Neural cell (in vitro differentiated cells): ENCODE data around the gene ATP6V1F. TPM values are rescaled to one million over a fixed set of nuclear protein-coding genes. Genes with fewer than 3 reads are reported as not detected.

ENCODE experiments used
- H2AFZ ChIP-seq: fragments of 200-600, 300-800 bp; sonication (generic), shearing (Covaris generic); 2 replicates; pipeline ENCODE4 v1.6.0; 2014; ENCODE audit warnings: low read depth, mild to moderate bottlenecking, antibody characterized with exemption, low read length, moderate library complexity
- H3F3A ChIP-seq: fragments of 200-600 bp; shearing (Covaris generic); 2 replicates; pipeline ENCODE4 v1.6.1; 2016; ENCODE audit warnings: mild to moderate bottlenecking, moderate library complexity, mixed read lengths, antibody characterized with exemption, low read length; ENCODE audit not compliant: insufficient read depth, poor library complexity, severe bottlenecking
- H3K27ac ChIP-seq: fragments of 200-600, 300-800 bp; sonication (generic), shearing (Covaris generic); 2 replicates; pipeline ENCODE4 v1.5.1; 2014; ENCODE audit warnings: mild to moderate bottlenecking, low read length, moderate library complexity
- H3K27me3 ChIP-seq: fragments of 300-800, 200-600 bp; sonication (generic), shearing (Covaris generic); 2 replicates; pipeline ENCODE4 v1.6.0; 2014; ENCODE audit warnings: mild to moderate bottlenecking, low read depth, low read length, moderate library complexity; ENCODE audit not compliant: insufficient read depth
- H3K36me3 ChIP-seq: fragments of 300-800, 200-600 bp; sonication (generic), shearing (Covaris generic); 2 replicates; pipeline ENCODE4 v1.5.1; 2014; ENCODE audit warnings: mild to moderate bottlenecking, antibody characterized with exemption, low read length, moderate library complexity; ENCODE audit not compliant: insufficient read depth
- H3K4me2 ChIP-seq: fragments of 300-800, 200-600 bp; sonication (generic), shearing (Covaris generic); 2 replicates; pipeline ENCODE4 v1.6.0; 2014; ENCODE audit warnings: mild to moderate bottlenecking, low read length
- H3K4me3 ChIP-seq: fragments of 300-800, 200-600 bp; sonication (generic), shearing (Covaris generic); 2 replicates; pipeline ENCODE4 v1.5.1; 2014; ENCODE audit warnings: mild to moderate bottlenecking, low read length, moderate library complexity
- H3K79me2 ChIP-seq: fragments of 200-600 bp; shearing (Covaris generic); replicated peaks from 2 replicates; pipeline ENCODE4 v1.6.0; 2014; ENCODE audit warnings: mild to moderate bottlenecking, low read length, moderate library complexity; ENCODE audit not compliant: insufficient read depth
- H3K9ac ChIP-seq: fragments of 300-800, 200-600 bp; sonication (generic), shearing (Covaris generic); 2 replicates; pipeline ENCODE4 v1.6.1; 2016; ENCODE audit warnings: mild to moderate bottlenecking, low read length, mixed read lengths
- H3K9me2 ChIP-seq: fragments of 200-600 bp; shearing (Covaris generic); 2 replicates; pipeline ENCODE4 v1.6.1; 2016; ENCODE audit warnings: mild to moderate bottlenecking, low read length, mixed read lengths; ENCODE audit not compliant: insufficient read depth
- H3K9me3 ChIP-seq: fragments of 200-600, 300-800 bp; sonication (generic), shearing (Covaris generic); 2 replicates; pipeline ENCODE4 v1.6.1; 2016; ENCODE audit warnings: mild to moderate bottlenecking, mixed run types, low read length, moderate library complexity, mixed read lengths
- H4K20me1 ChIP-seq: fragments of 200-600 bp; shearing (Covaris generic); 2 replicates; pipeline ENCODE4 v1.6.1; 2016; ENCODE audit warnings: mild to moderate bottlenecking, mixed run types; ENCODE audit not compliant: insufficient read depth
- EP300 ChIP-seq: fragments of 450-650 bp; conservative IDR thresholded peaks from 2 replicates; pipeline ENCODE4 v1.6.1; 2014; ENCODE audit warnings: antibody characterized with exemption, mild to moderate bottlenecking, moderate library complexity; ENCODE audit not compliant: poor library complexity, severe bottlenecking
- EZH2 ChIP-seq: fragments of 200-600, 300-800 bp; shearing (Covaris generic), sonication (generic); IDR thresholded peaks from 2 replicates; pipeline ENCODE4 v1.6.1; 2014; ENCODE audit warnings: antibody characterized with exemption, low read length, borderline replicate concordance, mild to moderate bottlenecking; ENCODE audit not compliant: insufficient read depth, poor library complexity, severe bottlenecking
- MXI1 ChIP-seq: fragments of 450-650 bp; conservative IDR thresholded peaks from 2 replicates; pipeline ENCODE4 v1.6.1; 2014; ENCODE audit warnings: antibody characterized with exemption, mild to moderate bottlenecking; ENCODE audit not compliant: poor library complexity, severe bottlenecking
- POLR2AphosphoS5 ChIP-seq: IDR thresholded peaks from 2 replicates; pipeline ENCODE4 v1.6.1; 2012
- RAD21 ChIP-seq: fragments of 450-650 bp; conservative IDR thresholded peaks from 2 replicates; pipeline ENCODE4 v1.6.1; 2014; ENCODE audit warnings: antibody characterized with exemption, mild to moderate bottlenecking, moderate library complexity
- REST ChIP-seq: IDR thresholded peaks from 2 replicates; pipeline ENCODE4 v1.6.1; 2012; ENCODE audit warnings: borderline replicate concordance
- SMC3 ChIP-seq: fragments of 450-650 bp; conservative IDR thresholded peaks from 2 replicates; pipeline ENCODE4 v1.6.1; 2014; ENCODE audit warnings: antibody characterized with exemption, mild to moderate bottlenecking, moderate library complexity; ENCODE audit not compliant: poor library complexity
- TAF1 ChIP-seq: IDR thresholded peaks from 2 replicates; pipeline ENCODE4 v1.6.1; 2012; ENCODE audit warnings: low read depth
- polyA plus RNA-seq: library from polyadenylated mRNA; depleted of rRNA; stranded (reverse); fragments of >200 nt; gene quantifications from 2 replicates; pipeline ENCODE4 v1.2.3, GENCODE V29; 2014
- TF ChIP-seq, protein P1 (sequence below): fragments of 450-650 bp; IDR thresholded peaks from 2 replicates; pipeline ENCODE4 v1.5.1; 2014; ENCODE audit warnings: antibody characterized with exemption, mild to moderate bottlenecking, moderate library complexity; ENCODE audit not compliant: poor library complexity, severe bottlenecking

ATP6V1F gene
- polyA plus RNA-seq, 1 donor from 2014 or later, result 246 TPM

GRCh38 chr7:128891942-128892269 is 29.2 kb downstream of the ATP6V1F start:
- no peak overlapping the region for H3K4me2 ChIP-seq
- peaks cover 32% of the 10 kb centered on the region for H3K27me3 ChIP-seq
- H3K9me2 ChIP-seq, result no peaks in the 10 kb centered on the region
- H3K36me3 ChIP-seq, result no peaks in the 10 kb centered on the region
- H2AFZ ChIP-seq, result no peak overlapping the region
- H4K20me1 ChIP-seq, result no peaks in the 10 kb centered on the region
- no peak overlapping the region for H3K9ac ChIP-seq
- no peak overlapping the region for H3K27ac ChIP-seq
- H3K4me3 ChIP-seq, result no peak overlapping the region
- no peaks in the 10 kb centered on the region for H3K79me2 ChIP-seq
- no peaks in the 10 kb centered on the region for H3K9me3 ChIP-seq
- TF ChIP-seq SMC3 (no peak), EP300 (no peak)
- no peaks in the 10 kb centered on the region for H3F3A ChIP-seq

GRCh38 chr7:128892521-128893250 is 30.0 kb downstream of the ATP6V1F start:
- Histone ChIP-seq H3K27me3 (peaks cover 32% of the 10 kb centered on the region), H2AFZ (no peak overlapping the region), H3K79me2 (no peaks in the 10 kb centered on the region), H3K9me3 (no peaks in the 10 kb centered on the region), H3K4me3 (no peak overlapping the region), H3K27ac (no peak overlapping the region), H3F3A (no peaks in the 10 kb centered on the region), H4K20me1 (no peaks in the 10 kb centered on the region), H3K4me2 (no peak overlapping the region), H3K9ac (no peak overlapping the region), H3K36me3 (no peaks in the 10 kb centered on the region), H3K9me2 (no peaks in the 10 kb centered on the region)
- no peak for TF ChIP-seq POLR2AphosphoS5
- no peak for TF ChIP-seq TAF1
- TF ChIP-seq REST, result no peak
- TF ChIP-seq, protein P1, sequence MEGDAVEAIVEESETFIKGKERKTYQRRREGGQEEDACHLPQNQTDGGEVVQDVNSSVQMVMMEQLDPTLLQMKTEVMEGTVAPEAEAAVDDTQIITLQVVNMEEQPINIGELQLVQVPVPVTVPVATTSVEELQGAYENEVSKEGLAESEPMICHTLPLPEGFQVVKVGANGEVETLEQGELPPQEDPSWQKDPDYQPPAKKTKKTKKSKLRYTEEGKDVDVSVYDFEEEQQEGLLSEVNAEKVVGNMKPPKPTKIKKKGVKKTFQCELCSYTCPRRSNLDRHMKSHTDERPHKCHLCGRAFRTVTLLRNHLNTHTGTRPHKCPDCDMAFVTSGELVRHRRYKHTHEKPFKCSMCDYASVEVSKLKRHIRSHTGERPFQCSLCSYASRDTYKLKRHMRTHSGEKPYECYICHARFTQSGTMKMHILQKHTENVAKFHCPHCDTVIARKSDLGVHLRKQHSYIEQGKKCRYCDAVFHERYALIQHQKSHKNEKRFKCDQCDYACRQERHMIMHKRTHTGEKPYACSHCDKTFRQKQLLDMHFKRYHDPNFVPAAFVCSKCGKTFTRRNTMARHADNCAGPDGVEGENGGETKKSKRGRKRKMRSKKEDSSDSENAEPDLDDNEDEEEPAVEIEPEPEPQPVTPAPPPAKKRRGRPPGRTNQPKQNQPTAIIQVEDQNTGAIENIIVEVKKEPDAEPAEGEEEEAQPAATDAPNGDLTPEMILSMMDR, result no peak
- TF ChIP-seq EZH2, result no peak
- TF ChIP-seq SMC3, result no peak
- no peak for TF ChIP-seq EP300
- TF ChIP-seq RAD21, result no peak
- TF ChIP-seq MXI1, result no peak
